Measurements from ENCODE around the gene TICRR.

- TF ChIP-seq CTCF (IDR thresholded peaks at IDR 0.05), result no peak
- no peak for TF ChIP-seq EP300 (IDR thresholded peaks at IDR 0.05)
Measured at GRCh38 chr15:89645680-89646079, 70.4 kb downstream of the TICRR start.

Measured in suprapubic skin (tissue), 3 donors.